Neural progenitor cell (in vitro differentiated cells): Measurements from ENCODE around the gene PACS1. TPM values are rescaled to one million over a fixed set of nuclear protein-coding genes. Genes with fewer than 3 reads are reported as not detected.

ENCODE experiments used
- DNase-seq: peaks from one replicate; pipeline ENCODE4 v3.0.0-alpha.2; 2016; ENCODE audit warnings: low spot score
- H2AFZ ChIP-seq: fragments of 200-600 bp; sonication (generic); replicated peaks from 2 replicates; pipeline ENCODE4 v1.6.1; 2016; ENCODE audit warnings: antibody characterized with exemption
- H3F3A ChIP-seq: fragments of 200-600 bp; sonication (generic); 2 replicates; pipeline ENCODE4 v1.6.1; 2016; ENCODE audit warnings: antibody characterized with exemption, low read depth
- H3K27ac ChIP-seq: fragments of 200-600 bp; sonication (generic); 2 replicates; pipeline ENCODE4 v1.5.1; 2016; ENCODE audit warnings: mild to moderate bottlenecking
- H3K27me3 ChIP-seq: fragments of 200-600 bp; sonication (generic); 2 replicates; pipeline ENCODE4 v1.6.1; 2016; ENCODE audit warnings: mild to moderate bottlenecking, moderate library complexity
- H3K36me3 ChIP-seq: fragments of 200-600 bp; sonication (generic); 2 replicates; pipeline ENCODE4 v1.5.1; 2016
- H3K4me1 ChIP-seq: fragments of 200-600 bp; sonication (generic); 2 replicates; pipeline ENCODE4 v1.6.1; 2016; ENCODE audit warnings: mixed run types
- H3K4me2 ChIP-seq: fragments of 200-600 bp; sonication (generic); 2 replicates; pipeline ENCODE4 v1.6.1; 2016
- H3K4me3 ChIP-seq: fragments of 200-600 bp; sonication (generic); 2 replicates; pipeline ENCODE4 v1.5.1; 2016
- H3K79me2 ChIP-seq: fragments of 200-600 bp; sonication (generic); 2 replicates; pipeline ENCODE4 v1.6.1; 2016; ENCODE audit warnings: low read depth
- H3K9ac ChIP-seq: fragments of 200-600 bp; sonication (generic); 2 replicates; pipeline ENCODE4 v1.6.1; 2016
- H3K9me3 ChIP-seq: fragments of 200-600 bp; sonication (generic); 2 replicates; pipeline ENCODE4 v1.5.1; 2016; ENCODE audit warnings: low read depth
- H4K20me1 ChIP-seq: fragments of 200-600 bp; sonication (generic); 2 replicates; pipeline ENCODE4 v1.6.1; 2016; ENCODE audit warnings: low read depth
- H3K27ac Mint-ChIP-seq: 3 replicates; pipeline ENCODE4 v1.8.0; 2021; ENCODE audit warnings: mixed read lengths
- H3K27me3 Mint-ChIP-seq: 2 replicates; pipeline ENCODE4 v1.8.0; 2022; ENCODE audit warnings: low read depth, mild to moderate bottlenecking, inconsistent platforms, moderate library complexity, mixed read lengths; ENCODE audit not compliant: insufficient read depth
- H3K36me3 Mint-ChIP-seq: 3 replicates; pipeline ENCODE4 v1.8.0; 2021; ENCODE audit warnings: mixed read lengths
- H3K4me1 Mint-ChIP-seq: 3 replicates; pipeline ENCODE4 v1.8.0; 2021; ENCODE audit warnings: mixed read lengths
- H3K4me3 Mint-ChIP-seq: 3 replicates; pipeline ENCODE4 v1.8.0; 2021; ENCODE audit warnings: mild to moderate bottlenecking, moderate library complexity, mixed read lengths
- H3K9me3 Mint-ChIP-seq: 3 replicates; pipeline ENCODE4 v1.8.0; 2020; ENCODE audit warnings: mixed read lengths
- CTCF ChIP-seq: fragments of 200-600 bp; sonication (generic); IDR thresholded peaks from 2 replicates; pipeline ENCODE4 v1.5.1; 2017; ENCODE audit warnings: antibody characterized with exemption, mild to moderate bottlenecking
- EZH2 ChIP-seq: fragments of 200-600 bp; sonication (generic); IDR thresholded peaks from 2 replicates; pipeline ENCODE4 v1.6.1; 2017; ENCODE audit warnings: antibody characterized with exemption, mild to moderate bottlenecking, moderate library complexity
- EZH2phosphoT487 ChIP-seq: fragments of 200-600 bp; sonication (generic); IDR thresholded peaks from 2 replicates; pipeline ENCODE4 v1.6.1; 2017; ENCODE audit warnings: antibody characterized with exemption
- total RNA-seq: library from RNA; depleted of rRNA; stranded (reverse); fragments of >200 nt; gene quantifications from 2 replicates; pipeline ENCODE4 v1.2.3, GENCODE V29; 2015; ENCODE audit warnings: low replicate concordance

The PACS1 gene
- total RNA-seq, 1 donor from 2014 or later: 13.4 TPM

- H3K4me1 Mint-ChIP-seq: peaks cover 3% of the 10 kb centered on the region
- Histone ChIP-seq H3K79me2 (no peaks in the 10 kb centered on the region), H3F3A (no peaks in the 10 kb centered on the region), H3K4me1 (no peaks in the 10 kb centered on the region), H3K4me3 (no peak overlapping the region), H3K9me3 (no peaks in the 10 kb centered on the region), H3K9ac (no peak overlapping the region), H3K27me3 (no peaks in the 10 kb centered on the region), H3K27ac (no peak overlapping the region), H2AFZ (no peak overlapping the region), H3K4me2 (no peak overlapping the region), H4K20me1 (no peaks in the 10 kb centered on the region), H3K36me3 (no peaks in the 10 kb centered on the region)
- H3K36me3 Mint-ChIP-seq: peaks cover 7% of the 10 kb centered on the region
- DNase-seq: no peak
- H3K9me3 Mint-ChIP-seq: peaks cover 15% of the 10 kb centered on the region
- no peak for TF ChIP-seq EZH2
- TF ChIP-seq CTCF: no peak
- TF ChIP-seq EZH2phosphoT487: no peak
- no peak overlapping the region for H3K4me3 Mint-ChIP-seq
- H3K27ac Mint-ChIP-seq: no peak overlapping the region
- H3K27me3 Mint-ChIP-seq: peaks cover 2% of the 10 kb centered on the region
These were observed 137.7 kb downstream of the PACS1 start for GRCh38 chr11:66207816-66208215.

- DNase-seq: no peak
- H3K27ac Mint-ChIP-seq: no peak overlapping the region
- Histone ChIP-seq H3K9ac (no peak overlapping the region), H3K36me3 (no peaks in the 10 kb centered on the region), H3K4me3 (no peak overlapping the region), H3K27ac (no peak overlapping the region), H4K20me1 (no peaks in the 10 kb centered on the region), H3K27me3 (no peaks in the 10 kb centered on the region), H3F3A (no peaks in the 10 kb centered on the region), H3K4me1 (no peaks in the 10 kb centered on the region), H3K9me3 (no peaks in the 10 kb centered on the region), H2AFZ (no peak overlapping the region), H3K4me2 (no peak overlapping the region), H3K79me2 (no peaks in the 10 kb centered on the region)
- TF ChIP-seq CTCF: no peak
- TF ChIP-seq EZH2: no peak
- TF ChIP-seq EZH2phosphoT487: no peak
- H3K4me3 Mint-ChIP-seq: no peak overlapping the region
- H3K36me3 Mint-ChIP-seq: peaks cover 11% of the 10 kb centered on the region
- H3K9me3 Mint-ChIP-seq: no peaks in the 10 kb centered on the region
- peaks cover 4% of the 10 kb centered on the region for H3K27me3 Mint-ChIP-seq
- peaks cover 3% of the 10 kb centered on the region for H3K4me1 Mint-ChIP-seq
These were observed 141.0 kb downstream of the PACS1 start for GRCh38 chr11:66211100-66211499.

GRCh38 chr11:66216911-66217310, 146.8 kb downstream of the PACS1 start:
- Histone ChIP-seq H3F3A (peaks cover 2% of the 10 kb centered on the region), H3K36me3 (no peaks in the 10 kb centered on the region), H2AFZ (no peak overlapping the region), H4K20me1 (no peaks in the 10 kb centered on the region), H3K4me2 (no peak overlapping the region), H3K9ac (no peak overlapping the region), H3K9me3 (no peaks in the 10 kb centered on the region), H3K4me1 (no peaks in the 10 kb centered on the region), H3K27ac (no peak overlapping the region), H3K4me3 (no peak overlapping the region), H3K27me3 (no peaks in the 10 kb centered on the region), H3K79me2 (no peaks in the 10 kb centered on the region)
- Mint-ChIP-seq H3K27me3 (peaks cover 2% of the 10 kb centered on the region), H3K4me3 (no peak overlapping the region), H3K36me3 (peaks cover 18% of the 10 kb centered on the region), H3K4me1 (peaks cover 7% of the 10 kb centered on the region), H3K9me3 (no peaks in the 10 kb centered on the region), H3K27ac (no peak overlapping the region)
- TF ChIP-seq EZH2phosphoT487 (no peak), EZH2 (no peak), CTCF (no peak)
- DNase-seq: no peak
